Activated CD4-positive, alpha-beta memory T cell treated with anti-CD3 and anti-CD28 coated beads for 36 hours (primary cell): ENCODE measurements around the gene CADPS. TPM values are rescaled to one million over a fixed set of nuclear protein-coding genes. Genes with fewer than 3 reads are reported as not detected.

Experiments
- CTCF ChIA-PET: fragments of 350-600 bp; sonication (Branson Sonifier 250); formaldehyde crosslinking; loops from one replicate; lab custom pipeline; 2021; ENCODE audit warnings: antibody characterized with exemption, inconsistent platforms; lab: Charles Lee
- POLR2A ChIA-PET: fragments of 350-600 bp; sonication (Branson Sonifier 250); formaldehyde crosslinking; loops from one replicate; lab custom pipeline; 2021; ENCODE audit warnings: antibody characterized with exemption; lab: Charles Lee
- DNase-seq: peaks from one replicate; pipeline ENCODE4 v3.0.0-alpha.2; 2020
- H3K27ac Mint-ChIP-seq: one replicate; pipeline ENCODE4 v1.8.0; 2021; ENCODE audit warnings: mixed read lengths
- H3K27me3 Mint-ChIP-seq: one replicate; pipeline ENCODE4 v1.8.0; 2021; ENCODE audit warnings: mixed read lengths
- H3K36me3 Mint-ChIP-seq: one replicate; pipeline ENCODE4 v1.8.0; 2021; ENCODE audit warnings: mixed read lengths
- H3K4me1 Mint-ChIP-seq: one replicate; pipeline ENCODE4 v1.8.0; 2021; ENCODE audit warnings: low read depth, mixed read lengths
- H3K4me3 Mint-ChIP-seq: one replicate; pipeline ENCODE4 v1.8.0; 2021; ENCODE audit warnings: mild to moderate bottlenecking, mixed read lengths
- H3K9me3 Mint-ChIP-seq: one replicate; pipeline ENCODE4 v1.8.0; 2021; ENCODE audit warnings: mixed read lengths
- intact Hi-C: fragments of 100-400 bp; cut with micrococcal nuclease; formaldehyde crosslinking; loops from one replicate; pipeline ENCODE4 v1.15.1; 2023
- total RNA-seq, 2 experiments: library from RNA; stranded (reverse); gene quantifications; one replicate each; pipeline ENCODE4 v1.2.3, GENCODE V29; 2021

Gene CADPS
- total RNA-seq, 2 experiments from 2014 or later, result not detected

DNA sequence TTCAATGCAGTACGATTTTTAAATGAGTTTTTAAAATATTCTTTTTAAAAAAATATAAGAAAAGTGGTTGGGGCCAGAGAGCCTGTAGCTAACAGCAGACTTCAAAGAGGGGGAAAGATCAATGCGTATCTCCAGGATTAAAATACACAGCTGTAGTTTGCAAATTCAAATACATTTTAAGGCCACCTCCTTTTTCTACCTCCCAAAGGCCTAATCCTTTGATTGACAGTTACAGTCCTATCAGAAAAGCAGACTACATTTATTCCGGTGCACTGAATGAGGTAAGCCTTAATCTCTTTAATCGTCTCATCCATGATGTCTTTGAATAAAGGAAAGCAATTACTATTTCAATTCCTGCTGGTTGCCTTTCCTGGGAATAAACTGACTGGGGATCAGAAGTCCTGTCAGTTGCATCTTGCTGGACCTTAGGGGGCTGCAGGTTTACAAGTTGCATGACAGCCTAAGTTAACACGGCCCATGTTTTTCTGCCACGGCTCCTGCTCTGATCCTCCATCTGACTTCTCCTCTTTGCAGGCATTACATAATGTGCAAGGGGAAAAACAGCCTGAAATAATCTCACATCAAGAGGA, 51.7 kb downstream of the CADPS start:
- Mint-ChIP-seq H3K9me3 (no peaks in the 10 kb centered on the region), H3K27ac (no peak overlapping the region), H3K4me3 (no peak overlapping the region), H3K27me3 (no peaks in the 10 kb centered on the region), H3K4me1 (no peaks in the 10 kb centered on the region), H3K36me3 (no peaks in the 10 kb centered on the region)
- POLR2A ChIA-PET, result no interaction called here
- CTCF ChIA-PET, result no interaction called here
- no peak for DNase-seq
- intact Hi-C loops, result no loop called here

DNA sequence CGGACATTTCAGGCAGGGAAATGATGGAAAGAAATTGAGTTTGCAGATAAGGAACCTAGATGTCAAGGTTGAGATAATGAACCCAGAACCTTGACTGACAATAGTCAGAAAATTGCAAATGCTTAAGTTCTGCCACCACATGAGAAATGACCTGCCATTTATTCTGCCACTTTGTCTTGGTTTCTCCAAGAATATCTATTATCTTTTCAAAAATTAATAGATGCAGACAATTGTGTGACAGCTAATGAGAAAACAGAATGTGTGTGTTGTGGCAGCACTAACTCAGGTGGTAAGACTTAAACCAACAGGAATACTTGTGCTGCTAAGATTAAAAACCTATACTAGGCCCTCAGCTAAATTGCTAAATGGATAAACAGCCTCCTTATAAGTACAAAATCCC, 52.3 kb downstream of the CADPS start:
- no peaks in the 10 kb centered on the region for H3K36me3 Mint-ChIP-seq
- intact Hi-C loops, result no loop called here
- CTCF ChIA-PET, result no interaction called here
- H3K27ac Mint-ChIP-seq, result no peak overlapping the region
- H3K9me3 Mint-ChIP-seq, result no peaks in the 10 kb centered on the region
- POLR2A ChIA-PET, result no interaction called here
- no peak overlapping the region for H3K4me3 Mint-ChIP-seq
- H3K4me1 Mint-ChIP-seq, result peaks cover 5% of the 10 kb centered on the region
- no peak for DNase-seq
- no peaks in the 10 kb centered on the region for H3K27me3 Mint-ChIP-seq

DNA sequence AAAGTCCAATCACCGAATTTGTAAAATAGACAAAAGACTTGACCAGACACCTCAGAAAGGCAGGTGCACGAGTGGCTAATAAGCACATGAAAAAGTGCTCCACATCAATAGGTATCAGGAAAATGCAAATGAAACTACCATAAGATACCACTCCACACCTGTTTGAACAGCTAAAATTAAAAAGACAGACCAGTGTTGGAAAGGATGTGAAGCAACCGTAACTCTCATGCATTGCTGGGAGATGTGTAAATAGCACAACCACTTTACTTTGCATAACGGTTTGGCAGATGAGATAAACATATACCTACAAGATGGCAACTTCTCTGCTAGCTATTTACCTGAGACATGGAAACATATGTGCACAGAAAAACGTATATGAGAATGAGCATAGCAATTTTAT, 56.9 kb downstream of the CADPS start:
- Mint-ChIP-seq H3K4me3 (no peak overlapping the region), H3K36me3 (no peaks in the 10 kb centered on the region), H3K9me3 (no peaks in the 10 kb centered on the region), H3K4me1 (peaks cover 20% of the 10 kb centered on the region), H3K27ac (no peak overlapping the region), H3K27me3 (no peaks in the 10 kb centered on the region)
- CTCF ChIA-PET, result no interaction called here
- POLR2A ChIA-PET, result no interaction called here
- no peak for DNase-seq
- intact Hi-C loops, result no loop called here

DNA sequence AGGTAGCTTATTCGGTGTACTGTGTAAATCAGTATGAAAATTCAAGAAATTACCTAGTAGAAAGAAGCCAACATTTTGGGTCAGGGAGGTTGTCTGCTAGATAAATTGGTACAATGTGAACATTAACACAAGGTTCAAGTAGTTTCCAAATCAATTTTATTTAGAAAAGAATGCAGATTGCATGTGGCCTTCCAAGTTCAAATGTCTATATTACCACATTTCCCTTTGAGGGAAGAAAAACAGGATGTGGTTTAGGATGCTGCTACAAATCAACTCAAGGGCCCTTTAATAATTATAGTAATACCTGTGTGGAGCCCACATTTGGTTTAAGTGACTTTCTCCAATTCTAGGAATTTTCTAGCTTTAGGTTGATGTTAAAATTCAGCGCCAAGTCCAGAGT, 57.5 kb downstream of the CADPS start:
- Mint-ChIP-seq H3K27me3 (no peaks in the 10 kb centered on the region), H3K36me3 (no peaks in the 10 kb centered on the region), H3K9me3 (no peaks in the 10 kb centered on the region), H3K27ac (no peak overlapping the region), H3K4me1 (peaks cover 20% of the 10 kb centered on the region), H3K4me3 (no peak overlapping the region)
- ChIA-PET CTCF (no interaction called here), POLR2A (no interaction called here)
- intact Hi-C loops, result no loop called here
- no peak for DNase-seq

DNA sequence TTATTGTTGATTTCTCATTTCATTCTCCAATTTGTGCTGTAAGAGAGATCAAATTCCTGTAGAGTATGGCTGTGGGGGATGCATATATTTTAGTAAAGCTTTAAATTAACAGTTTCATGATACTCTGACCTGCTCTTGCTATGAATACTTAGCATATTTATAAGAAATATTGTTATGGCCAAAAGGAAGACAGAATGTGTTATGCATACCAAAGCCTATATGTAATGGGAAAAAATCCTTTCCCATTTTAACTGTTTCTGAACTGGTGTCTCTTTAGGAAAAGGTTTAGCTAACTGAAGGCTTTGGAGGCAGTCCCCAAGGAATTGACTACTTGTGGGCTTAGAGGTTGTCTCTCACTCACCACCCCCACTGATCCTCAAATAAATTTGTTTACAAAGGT, 59.2 kb downstream of the CADPS start:
- DNase-seq, result no peak
- no peaks in the 10 kb centered on the region for H3K27me3 Mint-ChIP-seq
- no peaks in the 10 kb centered on the region for H3K9me3 Mint-ChIP-seq
- CTCF ChIA-PET, result no interaction called here
- no peaks in the 10 kb centered on the region for H3K36me3 Mint-ChIP-seq
- H3K27ac Mint-ChIP-seq, result no peak overlapping the region
- peaks cover 20% of the 10 kb centered on the region for H3K4me1 Mint-ChIP-seq
- H3K4me3 Mint-ChIP-seq, result no peak overlapping the region
- POLR2A ChIA-PET, result no interaction called here
- intact Hi-C loops, result no loop called here

DNA sequence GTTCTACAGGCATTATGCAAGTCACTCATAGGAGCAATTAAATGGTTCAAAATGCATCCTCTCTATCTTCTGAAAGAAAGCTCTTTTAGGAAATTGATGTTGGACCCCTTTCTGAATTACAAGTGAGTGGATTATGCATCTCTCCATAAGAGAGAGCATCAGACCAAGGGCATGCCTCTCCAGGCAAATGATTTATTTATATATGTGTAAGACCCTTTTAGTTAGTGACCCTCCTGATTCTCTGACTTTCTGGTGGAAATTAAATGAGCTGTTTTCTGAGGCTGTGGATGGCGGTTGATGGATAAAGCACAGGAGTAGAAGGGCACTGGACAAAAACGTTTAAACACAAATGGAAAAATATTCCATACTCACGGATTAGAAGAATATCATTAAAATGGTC, 62.6 kb downstream of the CADPS start:
- ChIA-PET POLR2A (no interaction called here), CTCF (no interaction called here)
- Mint-ChIP-seq H3K4me3 (no peak overlapping the region), H3K4me1 (peaks cover 12% of the 10 kb centered on the region), H3K36me3 (no peaks in the 10 kb centered on the region), H3K27me3 (no peaks in the 10 kb centered on the region), H3K27ac (no peak overlapping the region), H3K9me3 (no peaks in the 10 kb centered on the region)
- intact Hi-C loops, result no loop called here
- DNase-seq, result no peak

DNA sequence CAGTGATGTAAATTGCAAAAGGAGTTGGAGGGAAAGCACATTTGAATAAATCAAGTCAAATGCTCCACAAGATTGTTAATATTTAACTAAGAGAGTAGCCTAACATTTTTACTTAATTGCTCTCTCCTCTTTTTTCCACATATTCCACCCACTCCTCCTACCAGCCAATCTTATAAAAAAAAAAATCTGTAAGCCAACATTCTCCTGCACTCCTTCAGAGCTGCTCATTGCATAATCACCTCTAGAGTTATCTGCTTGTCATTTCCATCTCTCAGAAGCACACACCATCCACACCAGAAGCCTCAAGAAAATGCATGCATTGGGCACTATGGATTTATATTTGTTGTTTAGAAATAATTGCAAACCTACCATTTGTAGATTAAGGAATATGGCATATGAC, 64.1 kb downstream of the CADPS start:
- Mint-ChIP-seq H3K4me3 (no peak overlapping the region), H3K27me3 (no peaks in the 10 kb centered on the region), H3K4me1 (peaks cover under 1% of the 10 kb centered on the region), H3K36me3 (no peaks in the 10 kb centered on the region), H3K9me3 (no peaks in the 10 kb centered on the region), H3K27ac (no peak overlapping the region)
- POLR2A ChIA-PET, result no interaction called here
- CTCF ChIA-PET, result no interaction called here
- DNase-seq, result no peak
- intact Hi-C loops, result no loop called here

DNA sequence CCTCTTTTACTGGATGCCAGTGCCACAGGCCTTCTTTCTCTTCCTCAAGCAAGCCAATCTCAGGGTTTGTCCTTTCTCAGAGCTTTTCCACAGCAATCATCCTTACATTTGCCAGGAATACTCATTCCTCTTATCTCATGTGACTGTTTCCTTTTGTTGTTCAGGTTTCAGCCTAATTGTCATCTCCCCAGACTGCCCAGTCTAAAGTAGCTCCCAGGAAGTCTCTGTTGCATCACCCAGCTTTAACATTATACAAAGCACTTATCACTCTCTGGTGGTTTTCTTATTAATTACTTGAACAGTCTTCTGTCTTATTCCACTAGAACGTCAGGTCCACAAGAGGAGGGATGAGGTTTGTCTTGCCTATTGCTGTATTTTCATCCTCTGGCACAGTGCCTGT, 65.8 kb downstream of the CADPS start:
- H3K36me3 Mint-ChIP-seq, result no peaks in the 10 kb centered on the region
- H3K27ac Mint-ChIP-seq, result no peak overlapping the region
- no peaks in the 10 kb centered on the region for H3K9me3 Mint-ChIP-seq
- H3K4me1 Mint-ChIP-seq, result no peaks in the 10 kb centered on the region
- H3K27me3 Mint-ChIP-seq, result no peaks in the 10 kb centered on the region
- ChIA-PET POLR2A (no interaction called here), CTCF (no interaction called here)
- H3K4me3 Mint-ChIP-seq, result no peak overlapping the region
- intact Hi-C loops, result no loop called here
- DNase-seq, result no peak

DNA sequence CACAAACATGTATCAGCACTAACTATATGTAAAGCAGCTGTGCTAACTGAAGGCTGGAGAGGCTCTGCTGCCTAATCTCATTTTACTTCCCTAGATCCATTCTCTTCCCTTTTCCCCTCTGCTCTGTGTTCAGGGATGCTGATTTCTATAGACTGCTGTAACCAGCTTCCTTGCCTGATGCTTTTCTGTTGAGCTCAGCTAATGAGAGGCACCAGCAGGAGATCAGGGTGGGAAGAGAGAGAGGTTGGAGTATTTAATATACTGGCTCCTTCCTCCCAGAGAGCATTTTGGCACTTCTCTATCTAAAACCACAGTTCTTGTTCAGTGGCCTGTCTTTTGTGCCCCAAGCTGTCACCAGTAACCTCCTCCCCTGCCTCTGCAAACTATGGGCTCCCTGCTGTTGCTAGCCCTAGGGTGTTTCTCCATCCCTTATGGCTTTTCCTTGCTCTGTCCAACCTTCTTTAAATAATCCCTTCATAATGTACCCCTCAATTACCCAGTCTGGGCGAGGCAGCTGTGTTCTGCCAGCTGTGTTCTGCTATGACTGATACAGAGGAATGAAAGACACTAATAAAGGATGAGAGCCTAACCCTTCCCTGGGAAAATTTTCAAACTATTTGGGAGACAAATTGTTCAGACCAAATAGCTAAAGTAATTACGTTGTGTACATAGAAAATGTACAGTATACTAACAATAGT, 69.5 kb downstream of the CADPS start:
- Mint-ChIP-seq H3K27ac (no peak overlapping the region), H3K4me3 (no peak overlapping the region), H3K27me3 (no peaks in the 10 kb centered on the region), H3K4me1 (no peaks in the 10 kb centered on the region), H3K9me3 (no peaks in the 10 kb centered on the region), H3K36me3 (no peaks in the 10 kb centered on the region)
- ChIA-PET CTCF (no interaction called here), POLR2A (no interaction called here)
- intact Hi-C loops, result no loop called here
- no peak for DNase-seq

DNA sequence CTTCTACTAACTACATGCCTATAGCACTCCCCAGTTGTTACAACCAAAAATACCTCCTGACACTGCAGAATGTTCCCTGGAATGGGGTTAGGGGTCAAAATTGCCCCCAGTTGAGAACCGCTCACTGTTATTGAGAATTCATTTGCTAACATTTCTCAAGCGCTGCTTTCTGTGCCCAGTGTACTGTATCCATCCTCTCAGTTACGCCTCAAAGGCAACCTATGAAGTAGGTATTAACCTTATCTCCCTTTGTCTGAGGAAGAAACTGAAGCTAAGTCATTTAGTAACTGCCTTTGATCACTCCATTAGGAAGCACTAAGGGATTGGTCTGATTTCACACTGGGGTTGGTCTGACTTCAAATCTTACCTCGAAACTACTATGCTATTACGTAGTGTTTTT, 70.1 kb downstream of the CADPS start:
- no peaks in the 10 kb centered on the region for H3K9me3 Mint-ChIP-seq

DNA sequence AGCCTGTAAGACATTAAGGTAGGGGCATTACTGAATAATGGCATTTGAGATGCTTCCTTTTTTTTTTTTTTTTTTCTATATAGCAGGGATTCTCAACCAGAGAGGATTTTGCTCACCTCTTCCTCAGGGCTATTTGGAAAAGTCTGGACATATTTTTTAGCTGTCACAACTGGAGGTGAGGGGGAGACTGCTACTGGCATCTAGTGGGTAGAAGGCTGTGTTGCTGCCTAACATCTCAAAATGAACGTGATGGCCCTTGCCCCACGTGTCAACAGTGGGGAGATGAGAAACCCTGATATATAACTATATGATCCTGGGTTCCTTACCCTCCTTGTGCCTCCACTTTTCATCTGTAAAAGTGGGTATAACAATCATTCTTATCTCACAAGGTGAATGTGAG, 71.9 kb downstream of the CADPS start:
- Mint-ChIP-seq H3K36me3 (no peaks in the 10 kb centered on the region), H3K27ac (no peak overlapping the region), H3K27me3 (no peaks in the 10 kb centered on the region), H3K4me1 (no peaks in the 10 kb centered on the region), H3K9me3 (no peaks in the 10 kb centered on the region), H3K4me3 (no peak overlapping the region)
- CTCF ChIA-PET, result no interaction called here
- intact Hi-C loops, result no loop called here
- no peak for DNase-seq
- POLR2A ChIA-PET, result no interaction called here

More for the DNA sequence above, 70.1 kb downstream of the CADPS start:
- DNase-seq, result no peak
- Mint-ChIP-seq H3K36me3 (no peaks in the 10 kb centered on the region), H3K27me3 (no peaks in the 10 kb centered on the region), H3K4me3 (no peak overlapping the region), H3K4me1 (no peaks in the 10 kb centered on the region), H3K27ac (no peak overlapping the region)
- intact Hi-C loops, result no loop called here
- CTCF ChIA-PET, result no interaction called here
- POLR2A ChIA-PET, result no interaction called here

DNA sequence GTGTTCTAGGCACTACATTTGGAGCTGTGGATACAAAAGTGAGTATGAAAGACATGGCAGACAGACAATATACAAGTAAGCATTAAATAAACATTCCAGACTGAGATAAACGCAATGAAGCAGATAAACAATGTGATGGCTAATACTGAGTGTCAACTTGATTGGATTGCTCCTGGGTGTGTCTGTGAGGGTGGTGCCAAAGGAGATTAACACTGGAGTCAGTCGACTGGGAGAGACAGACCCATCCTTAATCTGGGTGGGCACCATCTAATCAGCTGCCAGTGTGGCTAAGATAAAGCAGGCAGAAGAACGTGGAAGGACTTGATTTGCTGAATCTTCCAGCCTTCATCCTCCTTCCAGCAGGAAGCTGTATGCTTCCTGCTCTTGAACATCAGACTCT, 77.2 kb downstream of the CADPS start:
- H3K36me3 Mint-ChIP-seq, result no peaks in the 10 kb centered on the region

DNA sequence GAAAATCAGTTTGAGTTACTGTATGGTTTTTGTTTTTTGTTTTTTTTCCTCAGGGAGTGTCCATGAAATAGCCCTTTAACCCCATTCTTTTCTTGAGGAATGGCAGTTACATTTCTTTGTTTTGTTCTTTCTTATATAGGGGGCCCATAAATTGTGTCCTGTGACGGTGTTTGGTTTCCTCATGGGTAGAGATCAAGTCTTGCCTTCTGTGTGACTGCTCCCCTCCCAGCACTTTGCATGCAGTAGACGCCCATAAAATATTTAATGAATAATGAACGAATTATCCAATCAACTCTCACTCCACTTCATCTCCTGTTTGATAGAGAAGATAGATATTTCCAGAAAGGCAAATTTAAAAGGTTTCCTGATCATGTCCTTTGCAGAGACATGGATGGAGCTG, 78.1 kb downstream of the CADPS start:
- intact Hi-C loops, result no loop called here
- POLR2A ChIA-PET, result no interaction called here
- CTCF ChIA-PET, result no interaction called here
- H3K4me3 Mint-ChIP-seq, result no peak overlapping the region
- DNase-seq, result no peak
- no peaks in the 10 kb centered on the region for H3K4me1 Mint-ChIP-seq
- no peaks in the 10 kb centered on the region for H3K9me3 Mint-ChIP-seq
- no peaks in the 10 kb centered on the region for H3K27me3 Mint-ChIP-seq
- no peak overlapping the region for H3K27ac Mint-ChIP-seq
- no peaks in the 10 kb centered on the region for H3K36me3 Mint-ChIP-seq

More for the DNA sequence above, 77.2 kb downstream of the CADPS start:
- Mint-ChIP-seq H3K27me3 (no peaks in the 10 kb centered on the region), H3K9me3 (no peaks in the 10 kb centered on the region), H3K4me1 (no peaks in the 10 kb centered on the region), H3K4me3 (no peak overlapping the region), H3K27ac (no peak overlapping the region)
- POLR2A ChIA-PET, result no interaction called here
- CTCF ChIA-PET, result interaction anchor here (0.6 kb wide), 1 partner anchor 9 kb away, joined by 3 read pairs; no protein-coding TSS in a partner anchor
- DNase-seq, result no peak
- intact Hi-C loops, result no loop called here
